Upper lobe of right lung (tissue), 1 donor: ENCODE data around the gene TUBD1. TPM values are rescaled to one million over a fixed set of nuclear protein-coding genes. Genes with fewer than 3 reads are reported as not detected.

Source experiments
- ATAC-seq: fragments of 200-7000 bp; cut with Tn5 transposase; one replicate; pipeline ENCODE4 v1.9.1; 2020; ENCODE audit warnings: mild to moderate bottlenecking, moderate library complexity
- DNase-seq: peaks from one replicate; pipeline ENCODE4 v3.0.0-alpha.2; 2020
- H3K27ac ChIP-seq: fragments of 200-600 bp; one replicate; pipeline ENCODE4 v1.8.0; 2022
- H3K27me3 ChIP-seq: fragments of 200-600 bp; one replicate; pipeline ENCODE4 v1.8.0; 2022; ENCODE audit warnings: mild to moderate bottlenecking
- H3K36me3 ChIP-seq: fragments of 200-600 bp; one replicate; pipeline ENCODE4 v1.8.0; 2022
- H3K4me1 ChIP-seq: fragments of 200-600 bp; one replicate; pipeline ENCODE4 v1.8.0; 2022
- H3K4me3 ChIP-seq: fragments of 200-600 bp; one replicate; pipeline ENCODE4 v1.8.0; 2022; ENCODE audit warnings: mild to moderate bottlenecking
- H3K9me3 ChIP-seq: fragments of 200-600 bp; one replicate; pipeline ENCODE4 v1.8.0; 2022
- CTCF ChIP-seq: fragments of 200-600 bp; IDR thresholded peaks from one replicate; pipeline ENCODE4 v1.8.0; 2022; ENCODE audit warnings: antibody characterized with exemption
- intact Hi-C: fragments of 100-400 bp; cut with DNase I; formaldehyde crosslinking; loops from one replicate; pipeline ENCODE4 v1.11.0; 2022
- total RNA-seq: library from RNA; stranded (reverse); fragmentation: NEBNext Ultra II Directional; extraction: Animal tissue kit (Norgen Biotek cat#: 25700); gene quantifications from one replicate; pipeline ENCODE4 v1.2.1, GENCODE V29; 2021
- donor health status: DM: no; HTN: yes; CAD: no; lungs with severe emphysema.

TUBD1 gene
- total RNA-seq, 1 donor from 2014 or later, result 15.3 TPM

- DNase-seq (no peak), ATAC-seq (no peak)
- Histone ChIP-seq H3K4me1 (peaks cover 40% of the 10 kb centered on the region), H3K27ac (peak overlapping the region; percentile 98), H3K27me3 (no peaks in the 10 kb centered on the region), H3K36me3 (peaks cover 14% of the 10 kb centered on the region), H3K9me3 (no peaks in the 10 kb centered on the region), H3K4me3 (peak overlapping the region; percentile 85)
- TF ChIP-seq CTCF, result no peak
- intact Hi-C loops, result no loop called here
Observed at GRCh38 chr17:59840329-59841090, 52.2 kb downstream of the TUBD1 start.

DNA sequence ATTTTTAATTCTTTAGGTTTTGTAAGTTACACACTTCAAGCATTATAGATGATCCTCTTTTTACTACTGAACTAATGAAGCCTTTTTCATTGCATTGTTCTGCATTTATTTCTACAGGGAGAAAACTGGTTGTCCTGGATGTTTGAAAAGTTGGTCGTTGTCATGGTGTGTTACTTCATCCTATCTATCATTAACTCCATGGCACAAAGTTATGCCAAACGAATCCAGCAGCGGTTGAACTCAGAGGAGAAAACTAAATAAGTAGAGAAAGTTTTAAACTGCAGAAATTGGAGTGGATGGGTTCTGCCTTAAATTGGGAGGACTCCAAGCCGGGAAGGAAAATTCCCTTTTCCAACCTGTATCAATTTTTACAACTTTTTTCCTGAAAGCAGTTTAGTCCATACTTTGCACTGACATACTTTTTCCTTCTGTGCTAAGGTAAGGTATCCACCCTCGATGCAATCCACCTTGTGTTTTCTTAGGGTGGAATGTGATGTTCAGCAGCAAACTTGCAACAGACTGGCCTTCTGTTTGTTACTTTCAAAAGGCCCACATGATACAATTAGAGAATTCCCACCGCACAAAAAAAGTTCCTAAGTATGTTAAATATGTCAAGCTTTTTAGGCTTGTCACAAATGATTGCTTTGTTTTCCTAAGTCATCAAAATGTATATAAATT lies 53.0 kb downstream of the TUBD1 start:
- H3K36me3 ChIP-seq, result peaks cover 14% of the 10 kb centered on the region
- H3K27me3 ChIP-seq, result no peaks in the 10 kb centered on the region
- H3K4me1 ChIP-seq, result peaks cover 33% of the 10 kb centered on the region
- no peaks in the 10 kb centered on the region for H3K9me3 ChIP-seq
- ATAC-seq (no peak), DNase-seq (no peak)
- peak overlapping the region; percentile 98 for H3K27ac ChIP-seq
- intact Hi-C loops, result no loop called here
- no peak for TF ChIP-seq CTCF
- peak overlapping the region; percentile 85 for H3K4me3 ChIP-seq

- peaks cover 19% of the 10 kb centered on the region for H3K4me1 ChIP-seq
- peak overlapping the region; percentile 98 for H3K27ac ChIP-seq
- peak overlapping the region; percentile 85 for H3K4me3 ChIP-seq
- intact Hi-C loops, result no loop called here
- ATAC-seq (no peak), DNase-seq (no peak)
- no peaks in the 10 kb centered on the region for H3K9me3 ChIP-seq
- H3K36me3 ChIP-seq, result peaks cover 14% of the 10 kb centered on the region
- no peaks in the 10 kb centered on the region for H3K27me3 ChIP-seq
- TF ChIP-seq CTCF, result no peak
Observed at GRCh38 chr17:59838052-59838916, 54.5 kb downstream of the TUBD1 start.

DNA sequence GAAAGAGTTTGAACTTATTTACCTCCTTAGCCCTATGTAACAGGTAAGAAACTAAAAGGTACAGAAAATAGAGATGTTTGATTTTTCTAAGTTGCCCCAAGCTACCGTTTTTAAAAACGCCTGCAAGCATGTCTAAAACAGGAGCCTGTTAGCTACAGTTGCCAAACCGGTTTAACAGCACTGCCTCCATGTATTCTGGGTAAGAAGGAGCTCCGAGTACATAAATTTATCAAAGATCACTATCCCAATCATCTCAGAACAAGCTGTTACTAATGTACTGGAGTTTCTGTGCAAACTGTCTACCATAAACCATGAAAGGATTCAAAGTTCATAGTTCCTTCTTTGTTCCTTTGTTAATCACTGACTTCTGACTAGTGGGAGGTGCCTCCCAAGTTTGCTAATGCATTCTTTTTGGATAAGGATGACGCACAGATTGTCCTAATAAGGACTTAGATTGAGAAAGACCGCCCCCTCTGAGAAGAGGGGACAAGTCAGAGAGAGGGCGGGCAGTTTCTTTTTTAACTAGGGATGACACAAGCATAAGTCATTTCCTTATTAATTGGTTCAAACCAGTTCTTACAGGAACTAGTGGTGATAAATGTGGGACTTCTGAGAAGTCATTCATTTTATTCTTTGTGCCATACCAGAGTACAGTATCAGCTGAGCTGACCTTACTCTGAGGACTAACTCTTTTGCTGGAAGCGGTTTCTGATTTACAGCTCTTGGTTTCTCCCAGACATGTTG lies 55.3 kb downstream of the TUBD1 start:
- intact Hi-C loops, result no loop called here
- no peaks in the 10 kb centered on the region for H3K9me3 ChIP-seq
- peaks cover 14% of the 10 kb centered on the region for H3K36me3 ChIP-seq
- H3K4me1 ChIP-seq, result peaks cover 19% of the 10 kb centered on the region
- no peaks in the 10 kb centered on the region for H3K27me3 ChIP-seq
- peak; percentile 4 for TF ChIP-seq CTCF
- peak overlapping the region; percentile 85 for H3K4me3 ChIP-seq
- peak overlapping the region; percentile 98 for H3K27ac ChIP-seq
- DNase-seq (no peak), ATAC-seq (peak; percentile 91)

DNA sequence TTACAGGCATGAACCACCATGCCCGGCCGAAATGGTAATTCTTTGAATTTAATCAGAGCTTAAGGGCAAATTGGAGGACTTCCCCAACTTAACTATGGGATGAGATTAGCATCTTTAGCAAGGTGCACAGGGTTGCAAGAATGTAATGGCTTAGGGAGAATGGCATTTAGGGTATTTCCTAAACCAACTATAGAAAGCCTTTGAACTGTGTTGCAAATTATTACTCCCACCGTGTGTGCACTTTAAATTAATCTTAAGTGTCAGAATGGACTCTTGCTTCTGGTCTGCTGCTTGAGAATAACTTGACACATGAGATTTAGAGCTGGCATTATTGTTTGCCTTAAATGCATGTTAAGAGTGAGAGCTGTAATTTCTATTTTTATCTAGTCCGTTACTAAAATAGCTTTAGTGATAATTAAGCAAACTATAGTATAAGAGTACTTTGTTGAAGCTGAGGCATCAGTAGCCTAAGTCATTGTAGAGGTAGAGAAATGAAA lies 59.8 kb downstream of the TUBD1 start:
- no peak for DNase-seq
- H3K9me3 ChIP-seq, result no peaks in the 10 kb centered on the region
- peak overlapping the region; percentile 4 for H3K27ac ChIP-seq
- H3K36me3 ChIP-seq, result no peaks in the 10 kb centered on the region
- TF ChIP-seq CTCF, result no peak
- no peak for ATAC-seq
- H3K27me3 ChIP-seq, result no peaks in the 10 kb centered on the region
- H3K4me3 ChIP-seq, result no peak overlapping the region
- H3K4me1 ChIP-seq, result peaks cover 43% of the 10 kb centered on the region
- intact Hi-C loops, result no loop called here
